Measurements from ENCODE around the gene SNX5.
A peak's percentile ranks its signal among the peaks of the same experiment; 100 is the strongest.

Gene SNX5

DNA sequence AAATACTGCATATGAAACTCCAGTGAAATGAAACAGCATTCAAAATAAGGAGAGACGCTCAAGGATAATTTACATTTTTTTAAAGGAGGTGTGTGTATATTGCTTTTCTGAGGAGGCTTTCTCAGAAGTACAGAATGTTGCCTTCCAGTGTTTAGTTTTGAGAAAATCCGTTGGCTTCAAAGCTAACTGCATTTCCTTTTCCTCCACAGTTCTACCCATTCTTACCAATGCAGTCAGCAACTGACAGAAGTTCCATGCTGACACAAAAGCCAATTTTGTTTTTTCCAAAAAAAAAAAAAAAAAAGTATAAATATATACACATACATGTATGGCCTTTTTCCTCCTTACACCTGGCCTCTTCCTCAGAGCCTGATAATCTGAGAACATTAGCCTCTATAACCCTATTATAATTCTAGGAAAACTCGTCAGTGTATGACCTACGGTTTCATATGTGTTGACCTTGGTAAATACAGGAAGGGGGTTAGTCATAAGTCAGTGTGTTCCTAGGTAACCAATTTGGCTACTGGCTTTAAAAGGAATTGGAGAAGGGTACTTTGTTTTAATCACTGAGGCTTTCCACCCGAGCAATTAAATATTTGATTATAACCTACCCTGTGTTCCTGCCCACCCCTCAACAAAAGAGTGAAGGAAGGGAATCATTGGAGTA is 24.4 kb upstream of the SNX5 start:
- DNase-seq (ENCODE audit: low spot score) = no peak
- FAIRE-seq = no peak

DNA sequence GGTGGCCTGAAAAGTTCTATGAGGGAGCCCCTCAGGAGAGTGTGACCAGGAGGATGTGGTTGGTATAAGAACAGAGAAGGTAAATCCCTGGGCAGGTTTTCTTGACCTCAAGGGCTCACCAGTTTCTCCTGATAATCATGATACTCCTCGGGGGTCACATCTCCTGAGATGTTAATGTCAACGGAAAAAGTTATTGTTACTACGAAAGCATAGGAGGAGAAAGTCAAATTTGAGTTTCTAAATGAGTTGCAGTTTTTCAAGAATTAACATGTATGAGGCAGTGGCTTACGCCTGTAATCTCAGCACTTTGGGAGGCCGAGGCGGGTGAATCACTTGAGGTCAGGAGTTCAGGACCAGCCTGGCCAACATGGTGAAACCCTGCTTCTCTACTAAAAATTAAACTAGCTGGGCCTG is 23.6 kb upstream of the SNX5 start:
- no peak for FAIRE-seq
- DNase-seq (ENCODE audit: low spot score) = no peak

DNA sequence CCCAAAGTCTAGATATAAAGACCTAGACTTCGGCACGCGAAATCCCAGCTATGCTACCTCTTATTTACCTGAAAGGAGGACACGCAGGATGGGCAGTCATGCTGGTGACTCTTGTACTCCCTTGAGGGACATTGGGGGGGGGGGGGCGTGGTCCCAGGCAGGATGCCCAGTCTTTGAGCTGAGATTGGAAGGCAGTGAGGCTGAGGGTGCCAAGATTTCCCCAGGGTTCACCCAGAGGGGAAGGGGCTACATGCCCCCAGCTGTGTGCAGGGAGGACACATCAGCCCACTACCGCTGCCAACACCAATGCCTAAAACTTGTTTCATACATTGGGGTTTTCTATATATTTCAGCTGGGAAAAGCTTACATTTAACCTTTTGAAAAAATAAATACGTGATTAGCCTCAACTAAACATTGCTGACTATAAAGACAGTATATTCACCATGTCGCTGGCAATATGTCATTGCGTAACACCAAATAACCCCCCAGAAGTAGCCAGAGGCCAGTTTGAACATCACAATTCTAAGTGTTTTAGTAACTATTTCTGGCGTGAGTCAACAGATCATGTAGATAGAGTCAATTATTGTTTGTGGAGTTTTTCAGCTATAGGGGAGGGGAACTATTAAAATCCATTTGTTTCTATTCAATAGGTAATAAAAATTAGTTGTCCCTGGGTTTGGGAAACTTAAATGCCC is 21.8 kb upstream of the SNX5 start:
- FAIRE-seq (no peak), DNase-seq (ENCODE audit: low spot score) (no peak)

DNA sequence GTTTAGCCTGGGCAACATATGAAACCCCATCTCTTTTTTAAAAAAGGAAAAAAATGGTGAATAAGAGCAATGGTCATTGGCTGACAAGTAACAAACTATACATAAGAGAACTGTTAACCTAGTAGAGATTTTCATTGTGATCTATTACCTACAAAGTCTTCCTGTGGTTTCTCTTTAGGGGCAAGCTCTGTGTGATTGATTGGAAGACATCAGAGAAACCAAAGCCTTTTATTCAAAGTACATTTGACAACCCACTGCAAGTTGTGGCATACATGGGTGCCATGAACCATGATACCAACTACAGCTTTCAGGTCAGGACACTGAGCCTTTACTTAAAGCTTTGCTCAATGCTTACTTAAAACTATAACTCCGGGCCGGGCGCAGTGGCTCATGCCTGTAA is 19.4 kb upstream of the SNX5 start:
- no peak for DNase-seq (ENCODE audit: low spot score)
- no peak for FAIRE-seq

DNA sequence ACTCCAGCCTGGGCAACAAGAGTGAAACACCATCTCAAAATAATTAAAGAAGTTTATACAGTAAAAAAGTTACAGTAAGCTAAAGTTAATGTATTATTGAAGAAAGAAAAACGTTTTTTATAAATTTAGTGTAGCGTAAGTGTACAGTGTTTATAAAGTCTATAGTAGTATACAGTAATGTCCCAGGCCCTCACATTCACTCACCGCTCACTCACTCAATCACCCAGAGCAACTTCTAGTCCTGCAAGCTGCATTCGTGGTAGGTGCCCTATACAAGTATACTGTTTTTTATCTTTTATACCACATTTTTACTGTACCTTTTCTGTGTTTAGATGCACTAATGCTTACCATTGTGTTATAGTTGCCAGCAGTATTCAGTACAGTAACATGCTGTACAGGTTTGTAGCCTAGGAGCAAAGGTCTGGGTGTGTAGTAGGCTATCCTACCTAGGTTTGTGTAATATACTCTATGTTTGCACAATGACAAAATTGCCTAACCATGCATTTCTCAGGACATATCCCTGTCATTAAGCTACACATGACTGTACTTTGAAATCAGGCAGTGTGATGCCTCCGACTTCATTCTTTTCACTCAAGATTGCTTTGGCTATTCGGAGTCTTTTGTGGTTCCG is 16.9 kb upstream of the SNX5 start:
- DNase-seq (ENCODE audit: low spot score) (no peak), FAIRE-seq (no peak)

DNA sequence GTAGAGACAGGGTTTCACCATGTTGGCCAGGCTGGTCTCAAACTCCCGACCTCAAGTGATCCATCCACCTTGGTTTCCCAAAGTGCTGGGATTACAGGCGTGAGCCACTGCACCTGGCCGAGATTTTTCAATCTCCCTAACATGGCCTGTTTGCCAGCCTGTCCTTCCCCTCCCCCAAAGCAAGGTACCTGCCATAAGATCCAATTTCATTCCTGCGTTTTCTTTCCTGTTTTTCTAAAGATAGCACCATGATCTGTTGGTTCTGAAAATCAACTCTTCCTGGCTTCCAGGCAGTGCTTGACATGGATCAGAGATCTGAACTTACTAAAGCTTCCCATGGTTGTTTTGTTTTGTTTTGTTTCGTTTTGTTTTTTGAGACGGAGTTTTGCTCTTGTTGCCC is 7.7 kb upstream of the SNX5 start:
- FAIRE-seq (no peak), DNase-seq (ENCODE audit: low spot score) (no peak)

DNA sequence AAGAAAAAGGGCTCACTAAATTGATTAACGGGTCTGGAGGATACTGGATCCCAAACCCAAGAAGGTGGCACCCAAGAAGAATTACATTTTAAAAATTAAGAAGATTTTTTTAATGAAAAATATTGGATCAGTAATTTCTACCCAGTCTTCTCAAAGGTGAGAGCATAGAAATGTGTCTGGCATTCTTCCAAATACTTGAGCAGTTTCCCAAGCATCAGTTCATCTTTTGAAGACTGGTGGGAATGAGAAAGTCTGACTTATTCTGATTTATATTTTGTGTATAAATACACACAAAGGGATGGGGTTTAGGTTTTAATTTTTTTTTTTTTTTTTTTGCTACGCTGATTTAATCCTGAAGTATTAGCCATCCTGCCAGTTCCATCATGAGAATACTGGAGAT is 3.5 kb upstream of the SNX5 start:
- DNase-seq (ENCODE audit: low spot score) (no peak), FAIRE-seq (no peak)

DNA sequence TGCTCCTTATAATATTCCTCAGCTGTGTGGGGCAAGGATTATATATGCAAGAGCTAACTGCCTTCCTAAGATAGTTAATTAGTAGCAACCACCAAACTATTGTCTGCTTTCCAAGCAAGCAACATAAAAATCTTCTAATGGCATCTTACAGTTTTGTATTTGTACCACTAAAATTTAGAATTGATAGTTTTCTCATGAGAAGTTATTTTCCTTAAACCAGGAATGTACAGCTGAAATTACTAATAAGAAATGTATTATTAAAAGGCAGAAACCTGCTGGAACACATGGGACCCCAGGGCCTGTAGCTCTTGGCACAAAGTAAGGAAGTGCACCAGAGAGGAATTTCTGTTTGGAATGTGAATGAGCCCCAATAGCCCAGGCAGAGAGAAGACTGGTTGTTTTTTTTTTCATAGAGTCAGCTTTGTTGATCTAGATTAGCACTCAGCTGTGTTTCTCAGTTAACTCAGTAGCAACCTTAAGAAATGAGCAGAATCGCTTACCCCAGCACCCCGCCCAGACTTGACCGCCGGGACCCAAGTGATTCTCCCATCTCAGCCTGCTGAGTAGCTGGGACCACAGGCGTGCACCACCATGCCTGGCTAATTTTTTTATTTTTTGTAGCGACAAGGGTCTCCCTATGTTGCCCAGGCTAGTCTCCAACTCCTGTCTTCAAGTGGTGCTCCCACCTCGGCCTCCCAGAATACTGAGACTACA is 2.9 kb upstream of the SNX5 start:
- DNase-seq (ENCODE audit: low spot score) (no peak), FAIRE-seq (no peak)

DNA sequence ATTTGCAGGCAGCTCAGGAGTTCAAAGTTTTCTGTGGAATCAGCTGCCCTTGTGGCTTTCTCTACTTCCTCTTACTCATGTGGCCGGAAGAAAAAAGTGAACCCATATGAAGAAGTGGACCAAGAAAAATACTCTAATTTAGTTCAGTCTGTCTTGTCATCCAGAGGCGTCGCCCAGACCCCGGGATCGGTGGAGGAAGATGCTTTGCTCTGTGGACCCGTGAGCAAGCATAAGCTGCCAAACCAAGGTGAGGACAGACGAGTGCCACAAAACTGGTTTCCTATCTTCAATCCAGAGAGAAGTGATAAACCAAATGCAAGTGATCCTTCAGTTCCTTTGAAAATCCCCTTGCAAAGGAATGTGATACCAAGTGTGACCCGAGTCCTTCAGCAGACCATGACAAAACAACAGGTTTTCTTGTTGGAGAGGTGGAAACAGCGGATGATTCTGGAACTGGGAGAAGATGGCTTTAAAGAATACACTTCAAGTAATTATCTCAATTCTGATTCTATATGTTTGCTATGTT is 1.4 kb upstream of the SNX5 start:
- no peak for FAIRE-seq
- peak; percentile 41 for DNase-seq (ENCODE audit: low spot score)

DNA sequence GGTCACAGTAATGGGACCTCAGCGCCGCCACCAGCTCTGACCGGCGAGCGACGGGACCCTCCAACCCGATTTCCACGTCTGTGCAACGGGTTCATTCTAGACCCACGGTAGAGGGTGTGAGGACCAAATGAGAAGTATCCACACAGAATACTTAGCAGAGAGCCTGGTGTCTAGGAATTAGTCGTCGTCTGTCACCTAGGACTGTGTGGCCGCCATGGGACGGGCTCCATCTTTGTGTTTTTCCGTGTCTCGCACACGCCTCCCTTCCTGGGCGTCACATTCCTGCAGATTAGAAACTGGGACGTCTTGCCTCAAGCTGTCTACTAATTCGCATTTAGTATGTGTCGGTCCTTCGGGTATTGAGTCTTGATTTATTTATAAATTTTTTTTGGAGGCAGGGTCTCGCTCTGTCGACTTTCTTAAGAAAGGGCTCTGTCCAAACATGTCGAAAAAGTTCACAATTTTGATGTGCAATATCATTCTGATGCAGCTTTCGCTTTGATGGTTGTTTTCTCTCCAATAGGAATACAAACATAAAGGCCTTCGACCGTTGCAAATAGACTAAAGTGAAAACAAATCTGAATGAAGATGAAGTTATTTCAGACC is 787 bp upstream of the SNX5 start:
- FAIRE-seq (no peak), DNase-seq (ENCODE audit: low spot score) (no peak)

DNA sequence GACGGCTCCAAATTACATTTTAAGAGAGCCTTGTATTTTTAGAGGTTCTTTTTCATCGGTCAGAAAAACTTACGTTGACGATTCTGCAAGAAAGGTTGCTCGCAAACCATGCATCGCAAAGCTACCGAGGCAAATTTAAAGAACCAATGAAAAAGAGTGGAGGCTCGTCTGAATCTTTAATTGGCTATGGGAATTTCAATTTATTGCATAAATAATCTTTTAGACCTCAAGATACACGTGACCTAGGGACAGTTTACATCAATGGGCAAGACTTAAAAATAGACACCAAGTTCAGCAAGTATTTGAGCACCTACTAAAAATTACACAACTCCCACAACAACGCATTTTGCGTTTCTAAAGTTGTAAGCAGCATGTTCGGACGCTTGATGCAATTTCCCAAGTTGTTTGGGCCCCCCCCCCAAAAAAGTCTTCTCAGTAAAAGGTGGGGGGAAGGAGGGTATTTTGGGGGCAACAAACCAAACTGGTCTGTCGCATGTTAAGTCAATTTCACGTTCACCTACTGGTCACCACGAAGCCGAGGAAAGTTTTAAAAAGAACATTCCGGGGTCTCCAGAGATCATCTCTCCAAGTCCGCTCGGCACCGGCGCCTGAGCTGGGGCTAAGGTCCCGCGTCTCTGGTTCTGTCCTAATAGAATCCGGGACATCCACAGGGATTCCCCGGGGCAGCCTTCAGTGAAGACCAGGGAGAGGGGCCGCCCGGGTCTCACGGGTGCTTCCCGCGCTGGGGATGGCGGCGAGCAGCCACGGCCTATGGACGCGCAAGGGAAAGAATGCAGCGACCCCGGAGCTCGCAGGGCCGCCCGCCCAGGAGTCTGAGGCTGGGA is 851 bp downstream of the SNX5 start:
- FAIRE-seq (no peak), DNase-seq (ENCODE audit: low spot score) (no peak)

DNA sequence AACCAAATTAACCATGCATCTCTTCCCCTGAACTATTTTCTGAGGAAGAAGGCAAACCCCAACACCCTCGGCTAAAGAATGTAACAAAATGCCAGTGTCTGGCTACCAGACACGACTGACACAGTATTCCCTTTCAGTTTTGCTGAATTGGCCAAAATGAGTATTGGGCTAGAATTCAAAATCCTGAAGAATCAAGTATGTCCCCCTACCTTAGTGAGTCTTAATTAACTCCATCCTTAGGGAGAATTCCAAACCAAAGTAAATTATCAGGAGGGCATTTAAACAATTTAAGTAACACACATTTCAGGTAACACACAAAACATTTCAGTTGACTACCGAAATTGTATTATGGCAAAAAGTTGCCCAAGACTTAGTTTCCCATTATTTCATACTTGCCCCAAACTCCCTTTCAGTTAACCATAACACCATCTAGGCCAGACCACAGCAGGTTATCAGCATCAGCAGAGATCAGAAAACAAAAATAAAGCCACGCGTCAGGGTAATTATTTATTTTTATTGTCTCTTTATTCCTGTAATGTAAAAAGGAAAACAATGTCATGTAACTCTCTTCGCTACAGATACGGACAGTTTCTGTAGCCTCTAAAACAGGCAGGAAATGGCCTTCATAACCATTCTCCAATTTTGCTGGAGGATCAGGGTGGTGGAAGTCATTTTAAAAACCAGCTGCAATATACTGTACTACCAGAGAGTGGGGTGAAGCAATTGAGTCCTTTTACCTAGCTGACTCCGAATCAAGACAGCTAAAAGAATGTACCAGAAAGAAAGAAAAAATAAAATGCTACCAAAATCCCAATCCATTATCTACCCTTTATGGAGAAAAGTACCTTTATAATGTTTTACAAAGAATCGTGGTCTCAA is 1.9 kb downstream of the SNX5 start:
- DNase-seq (ENCODE audit: low spot score) (peak; percentile 27), FAIRE-seq (no peak)

DNA sequence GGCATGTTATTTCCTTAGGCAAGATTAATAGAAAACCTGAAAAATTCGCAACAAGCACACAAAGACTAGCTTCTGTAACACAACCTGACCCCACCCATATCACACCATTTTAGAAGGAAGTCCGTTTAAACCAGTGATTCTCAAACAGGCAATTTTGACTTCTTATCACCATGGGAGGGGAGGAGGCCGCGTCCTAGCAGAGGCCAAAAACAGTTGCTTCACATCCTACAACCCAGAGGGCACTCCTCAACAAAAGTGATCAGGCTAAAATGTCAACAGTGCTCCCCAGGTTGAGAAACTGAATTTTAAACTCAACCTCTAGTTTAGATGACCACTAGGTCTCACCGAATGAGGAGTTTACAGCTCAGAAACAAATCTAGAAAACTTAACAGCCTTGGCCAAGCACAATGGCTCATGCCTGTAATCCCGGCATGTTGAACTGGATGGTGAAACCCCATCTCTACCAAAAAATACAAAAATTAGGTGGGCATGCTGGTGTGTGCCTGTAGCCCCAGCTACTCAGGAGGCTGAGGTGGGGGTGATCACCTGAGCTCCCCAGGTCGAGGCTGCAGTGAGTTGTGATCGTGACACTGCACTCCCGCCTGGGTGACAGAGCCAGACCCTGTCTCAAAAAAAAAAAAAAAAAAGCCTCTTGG is 3.4 kb downstream of the SNX5 start:
- DNase-seq (ENCODE audit: low spot score) (no peak), FAIRE-seq (no peak)

DNA sequence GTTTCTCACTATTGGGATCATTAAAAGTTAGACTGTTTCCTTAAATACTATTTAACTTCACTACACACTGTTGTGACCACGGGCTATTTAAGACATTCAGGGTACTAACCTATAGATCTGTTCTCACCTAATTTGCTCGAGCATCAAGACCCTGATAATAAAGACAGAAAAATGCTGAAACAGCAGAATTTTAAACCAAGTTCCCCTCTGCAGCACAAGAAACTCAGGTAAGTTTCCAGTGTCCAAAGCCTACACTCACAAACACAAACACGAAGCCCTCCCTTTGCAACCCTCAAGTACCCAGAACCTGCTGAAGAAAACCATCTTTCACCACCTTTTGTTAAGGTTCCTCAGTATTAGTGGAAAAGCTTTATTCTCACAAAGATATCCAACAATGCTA is 4.0 kb downstream of the SNX5 start:
- DNase-seq (ENCODE audit: low spot score) (no peak), FAIRE-seq (no peak)

DNA sequence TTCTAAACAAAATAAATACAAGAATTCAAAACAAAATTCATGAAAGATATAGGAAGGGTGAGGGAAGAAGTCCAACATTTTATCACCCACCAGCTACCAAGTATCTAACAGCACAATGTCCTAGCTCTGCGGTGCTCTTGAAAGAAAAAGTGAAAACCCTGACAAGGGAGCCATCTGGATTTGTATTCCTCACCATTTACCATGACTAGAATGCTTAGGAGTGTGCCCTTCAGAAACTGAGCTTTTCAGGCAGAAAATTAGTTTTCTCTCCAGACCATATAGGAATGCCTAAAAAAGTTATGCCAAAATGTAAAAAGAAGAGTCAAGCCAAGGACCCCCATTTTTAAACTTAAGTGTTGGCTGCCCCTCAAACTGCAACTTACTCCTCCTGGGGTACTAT is 4.5 kb downstream of the SNX5 start:
- DNase-seq (ENCODE audit: low spot score) = no peak
- FAIRE-seq = no peak

DNA sequence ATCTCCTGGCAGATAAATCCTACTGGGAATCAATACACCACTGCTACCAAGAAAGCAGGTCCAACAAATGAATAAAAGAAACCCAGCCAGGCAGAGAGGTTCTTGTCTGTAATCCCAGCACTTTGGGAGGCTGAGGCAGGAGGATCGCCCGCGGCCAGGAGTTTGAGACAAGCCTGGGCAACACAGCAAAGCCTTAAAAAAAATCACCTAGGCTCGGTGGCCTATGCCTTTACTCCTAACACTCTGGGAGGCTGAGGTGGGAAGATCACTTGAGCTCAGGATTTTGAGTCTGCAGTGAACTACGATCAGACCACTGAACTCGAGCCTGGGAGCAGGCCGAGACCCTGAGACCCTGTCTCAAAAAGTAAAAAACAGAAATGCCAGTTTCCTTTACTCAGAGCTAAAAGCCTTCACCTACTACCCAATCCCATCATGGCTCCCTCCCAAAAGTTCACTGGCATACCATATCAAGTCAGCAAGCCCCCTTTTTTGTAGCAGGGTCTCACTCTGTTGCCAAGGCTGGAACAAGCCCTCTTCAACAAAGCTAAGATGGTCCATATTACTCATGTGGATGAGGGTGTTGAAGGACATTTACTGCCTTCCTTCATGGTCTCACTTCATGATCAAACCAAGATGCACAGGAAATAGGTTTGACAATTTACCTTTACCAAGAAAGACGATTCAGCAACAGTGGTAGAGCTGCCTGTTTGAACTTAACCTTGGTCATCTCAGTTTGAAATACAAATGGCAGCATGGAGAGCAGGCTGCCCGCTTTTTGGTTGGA is 5.3 kb downstream of the SNX5 start:
- FAIRE-seq (no peak), DNase-seq (ENCODE audit: low spot score) (no peak)

DNA sequence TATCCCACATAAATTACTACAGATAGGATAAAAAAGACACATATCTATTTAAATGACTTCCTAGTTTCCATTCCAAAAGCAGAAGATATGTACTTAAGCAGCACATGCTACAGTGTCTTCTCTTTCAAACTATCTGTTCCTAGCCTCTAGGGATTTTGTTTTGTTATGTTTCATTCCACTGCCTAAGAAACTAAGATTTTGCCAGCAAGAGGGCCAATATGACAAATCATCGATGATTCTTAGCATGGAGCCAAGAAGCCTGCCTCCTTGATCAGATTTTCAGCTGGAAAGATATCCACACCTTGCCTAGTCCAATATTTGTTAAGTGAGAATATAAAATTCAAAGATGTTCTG is 7.0 kb downstream of the SNX5 start:
- FAIRE-seq (no peak), DNase-seq (ENCODE audit: low spot score) (no peak)

DNA sequence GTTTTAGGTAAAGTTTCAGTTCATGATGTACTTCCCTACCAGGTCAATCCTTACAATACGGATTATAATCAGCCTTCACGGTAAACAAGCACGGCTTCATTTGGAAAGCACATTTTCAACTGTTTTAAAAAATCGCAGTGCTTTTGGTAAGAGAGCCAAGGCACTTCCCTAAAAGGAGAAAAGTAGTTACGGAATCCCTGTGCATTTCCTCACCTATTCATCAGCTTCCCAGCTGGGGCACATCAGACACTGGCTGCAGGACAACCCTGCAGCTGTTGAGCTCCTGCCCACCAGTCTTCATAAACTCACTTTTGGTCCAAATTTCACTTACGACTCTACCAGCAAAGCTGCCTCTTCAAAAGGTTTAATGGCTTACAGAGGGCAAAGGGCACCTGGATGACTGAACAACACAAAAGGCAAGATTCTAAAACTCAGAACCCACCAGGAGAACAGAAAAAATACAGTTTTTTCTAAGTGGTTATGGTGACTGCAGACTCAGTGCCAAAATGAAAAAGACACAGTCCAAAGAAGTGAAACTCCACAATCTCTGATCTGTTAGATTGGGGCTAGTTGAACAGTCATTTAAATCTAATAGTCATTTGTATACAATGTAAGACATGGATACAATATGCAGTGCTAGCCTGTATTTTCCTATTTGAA is 7.5 kb downstream of the SNX5 start:
- DNase-seq (ENCODE audit: low spot score) = no peak
- no peak for FAIRE-seq
